ENCODE data around the gene TMEM235.

The TMEM235 gene

GRCh38 chr17:78273813-78274212 is 42.4 kb downstream of the TMEM235 start:
- DNase-seq = no peak

GRCh38 chr17:78275355-78275754 is 43.9 kb downstream of the TMEM235 start:
- DNase-seq = no peak

GRCh38 chr17:78276098-78276887 is 44.9 kb downstream of the TMEM235 start:
- DNase-seq = no peak

GRCh38 chr17:78278139-78278741 is 46.8 kb downstream of the TMEM235 start:
- no peak for DNase-seq

- DNase-seq = no peak
These were observed 48.0 kb downstream of the TMEM235 start for GRCh38 chr17:78279360-78279990.

GRCh38 chr17:78281249-78281845 is 49.9 kb downstream of the TMEM235 start:
- no peak for DNase-seq

- no peak for DNase-seq
These were observed 52.7 kb downstream of the TMEM235 start for GRCh38 chr17:78284146-78284545.

- no peak for DNase-seq
These were observed 57.6 kb downstream of the TMEM235 start for GRCh38 chr17:78289004-78289403.

- DNase-seq = peak; percentile 52 to 53
These were observed 58.5 kb downstream of the TMEM235 start for GRCh38 chr17:78289802-78290363.

Data from hippocampal formation (tissue), 2 donors.